Breast epithelium (tissue), 4 donors: ENCODE data around the gene SERPINE1. TPM values are rescaled to one million over a fixed set of nuclear protein-coding genes. Genes with fewer than 3 reads are reported as not detected.
A peak's percentile ranks its signal among the peaks of the same experiment; 100 is the strongest.
"Not testable (repeated sequence)": the region's sequence is repeated elsewhere in the genome, so short reads cannot be mapped to it uniquely, and the experiment has no call there.

Source experiments
- DNase-seq, 2 donors: peaks; one replicate each; pipeline ENCODE4 v3.0.0-alpha.2; 2019; ENCODE audit warnings: low spot score in 2 of 2
- H3K27ac ChIP-seq, 2 donors: fragments of 200-600 bp; sonication (generic) in 1 of 2; one replicate each; pipeline ENCODE4 v1.5.1; 2016 to 2019; ENCODE audit warnings: mild to moderate bottlenecking in 1 of 2
- H3K27me3 ChIP-seq, 2 donors: fragments of 200-600 bp; sonication (generic) in 1 of 2; one replicate each; pipeline versions ENCODE4 v1.5.1 to v1.6.0; 2017 to 2019; ENCODE audit warnings: control low read depth in 1 of 2, mild to moderate bottlenecking in 1 of 2
- H3K36me3 ChIP-seq: fragments of 200-600 bp; one replicate; pipeline ENCODE4 v1.5.1; 2019
- H3K4me1 ChIP-seq, 2 donors: fragments of 200-600 bp; sonication (generic); one replicate each; pipeline ENCODE4 v1.5.1; 2016 to 2019; ENCODE audit warnings: control low read depth in 1 of 2
- H3K4me3 ChIP-seq, 3 donors: fragments of 200-600 bp; sonication (generic); 1 replicate in 2 of 3; 2 replicates in 1 of 3; pipeline ENCODE4 v1.5.1; 2016 to 2019; ENCODE audit warnings: mild to moderate bottlenecking in 3 of 3, moderate library complexity in 2 of 3
- H3K9me3 ChIP-seq, 2 donors: fragments of 200-600 bp; sonication (generic) in 1 of 2; one replicate each; pipeline ENCODE4 v1.5.1; 2016 to 2019; ENCODE audit warnings: control low read depth in 1 of 2
- POLR2A ChIP-seq: fragments of 450-650 bp; IDR thresholded peaks from one replicate; pipeline ENCODE4 v1.6.1; 2016; ENCODE audit warnings: antibody characterized with exemption, mild to moderate bottlenecking, moderate library complexity
- POLR2AphosphoS5 ChIP-seq, 3 donors: sonication (generic); formaldehyde crosslinking; IDR thresholded peaks; one replicate each; pipeline ENCODE4 v1.6.1; 2017; ENCODE audit warnings: antibody characterized with exemption in 3 of 3
- intact Hi-C: fragments of 100-400 bp; cut with DNase I; formaldehyde crosslinking; loops from one replicate; pipeline ENCODE4 v1.15.1; 2023; ENCODE audit warnings: low total_unique reads
- total RNA-seq, 3 donors: library from RNA; depleted of rRNA; stranded (reverse); fragments of >200 nt; gene quantifications; one replicate each; pipeline ENCODE4 v1.1.0, GENCODE V29; 2016
- TF ChIP-seq, protein P1 (sequence below), 3 donors: fragments of 450-650 bp; IDR thresholded peaks; one replicate each; pipeline ENCODE4 v1.5.1; 2016 to 2017; ENCODE audit warnings: antibody characterized with exemption in 3 of 3, mild to moderate bottlenecking in 3 of 3, moderate library complexity in 3 of 3

The SERPINE1 gene
- total RNA-seq, 3 donors from 2014 or later, result 6.2 to 24.3 (median 7.4) TPM

DNA sequence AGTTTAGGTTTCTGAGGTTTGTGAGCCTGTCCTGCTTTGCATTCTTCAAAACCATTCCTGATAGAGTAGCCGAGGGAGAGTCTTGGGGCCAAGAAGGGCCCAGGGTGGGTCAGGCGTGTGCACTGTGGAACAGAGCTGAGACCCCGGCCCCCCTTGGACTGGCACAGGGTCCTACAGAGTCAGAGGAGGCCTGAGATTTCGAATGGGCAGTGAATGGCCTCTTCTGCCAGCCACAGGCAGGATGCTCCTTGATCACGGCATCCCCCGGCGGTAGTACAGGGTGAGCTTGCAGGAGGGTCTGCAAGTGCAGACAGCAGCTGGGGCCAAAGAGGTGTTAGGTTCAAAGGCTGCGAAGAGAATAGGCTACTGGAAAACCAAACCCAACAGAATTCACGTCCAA, 37.0 kb upstream of the SERPINE1 start:
- no peak for DNase-seq
- Histone ChIP-seq H3K9me3 (no peaks in the 10 kb centered on the region), H3K36me3 (no peaks in the 10 kb centered on the region), H3K27me3 (no peaks in the 10 kb centered on the region), H3K4me1 (peaks cover 0 to 7% of the 10 kb centered on the region in 2 donors), H3K27ac (no peak overlapping the region), H3K4me3 (no peak overlapping the region)
- intact Hi-C loops, result no loop called here
- TF ChIP-seq POLR2A, result no peak
- TF ChIP-seq, protein P1, sequence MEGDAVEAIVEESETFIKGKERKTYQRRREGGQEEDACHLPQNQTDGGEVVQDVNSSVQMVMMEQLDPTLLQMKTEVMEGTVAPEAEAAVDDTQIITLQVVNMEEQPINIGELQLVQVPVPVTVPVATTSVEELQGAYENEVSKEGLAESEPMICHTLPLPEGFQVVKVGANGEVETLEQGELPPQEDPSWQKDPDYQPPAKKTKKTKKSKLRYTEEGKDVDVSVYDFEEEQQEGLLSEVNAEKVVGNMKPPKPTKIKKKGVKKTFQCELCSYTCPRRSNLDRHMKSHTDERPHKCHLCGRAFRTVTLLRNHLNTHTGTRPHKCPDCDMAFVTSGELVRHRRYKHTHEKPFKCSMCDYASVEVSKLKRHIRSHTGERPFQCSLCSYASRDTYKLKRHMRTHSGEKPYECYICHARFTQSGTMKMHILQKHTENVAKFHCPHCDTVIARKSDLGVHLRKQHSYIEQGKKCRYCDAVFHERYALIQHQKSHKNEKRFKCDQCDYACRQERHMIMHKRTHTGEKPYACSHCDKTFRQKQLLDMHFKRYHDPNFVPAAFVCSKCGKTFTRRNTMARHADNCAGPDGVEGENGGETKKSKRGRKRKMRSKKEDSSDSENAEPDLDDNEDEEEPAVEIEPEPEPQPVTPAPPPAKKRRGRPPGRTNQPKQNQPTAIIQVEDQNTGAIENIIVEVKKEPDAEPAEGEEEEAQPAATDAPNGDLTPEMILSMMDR (IDR thresholded peaks at IDR 0.05), result no peak
- TF ChIP-seq POLR2AphosphoS5 (IDR thresholded peaks at IDR 0.05), result no peak

DNA sequence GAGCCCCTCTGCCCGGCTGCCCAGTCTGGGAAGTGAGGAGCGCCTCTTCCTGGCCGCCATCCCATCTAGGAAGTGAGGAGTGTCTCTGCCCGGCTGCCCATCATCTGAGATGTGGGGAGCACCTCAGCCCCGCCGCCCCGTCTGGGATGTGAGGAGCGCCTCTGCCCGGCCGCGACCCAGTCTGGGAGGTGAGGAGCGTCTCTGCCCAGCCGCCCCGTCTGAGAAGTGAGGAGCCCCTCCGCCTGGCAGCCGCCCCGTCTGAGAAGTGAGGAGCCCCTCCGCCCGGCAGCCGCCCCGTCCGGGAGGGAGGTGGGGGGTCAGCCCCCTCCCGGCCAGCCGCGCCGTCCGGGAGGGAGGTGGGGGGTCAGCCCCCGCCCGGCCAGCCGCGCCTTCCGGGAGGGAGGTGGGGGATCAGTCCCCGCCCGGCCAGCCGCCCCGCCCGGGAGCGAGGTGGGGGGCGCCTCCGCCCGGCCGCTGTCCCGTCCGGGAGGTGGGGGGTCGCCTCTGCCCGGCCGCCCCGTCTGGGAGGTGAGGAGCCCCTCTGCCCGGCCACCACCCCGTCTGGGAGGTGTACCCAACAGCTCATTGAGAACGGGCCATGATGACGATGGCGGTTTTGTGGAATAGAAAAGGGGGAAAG, 34.5 kb upstream of the SERPINE1 start:
- intact Hi-C loops, H3K36me3 ChIP-seq: not testable (repeated sequence)

DNA sequence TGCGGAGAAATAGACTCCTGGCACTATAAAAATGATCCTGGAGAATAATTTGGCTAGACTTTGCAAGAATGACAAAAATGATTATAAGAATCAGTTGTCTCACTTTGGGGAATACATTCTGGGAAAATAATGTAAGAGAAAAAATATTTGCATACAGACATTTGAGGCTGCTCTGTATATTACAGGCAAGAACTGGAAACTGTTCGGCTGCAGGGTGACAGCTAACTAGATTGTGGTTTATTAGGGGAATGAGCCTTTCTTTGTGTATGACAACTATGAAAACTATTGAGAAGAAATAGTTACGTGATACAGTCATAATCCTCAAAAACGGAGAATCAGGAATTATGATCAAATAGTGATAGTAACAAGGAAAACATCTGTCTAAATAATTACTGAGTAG, 33.0 kb upstream of the SERPINE1 start:
- no peak for DNase-seq
- H3K27me3 ChIP-seq, result no peaks in the 10 kb centered on the region
- intact Hi-C loops, result no loop called here
- H3K9me3 ChIP-seq, result no peaks in the 10 kb centered on the region
- H3K36me3 ChIP-seq, result no peaks in the 10 kb centered on the region
- no peaks in the 10 kb centered on the region for H3K4me1 ChIP-seq
- no peak overlapping the region for H3K27ac ChIP-seq
- TF ChIP-seq, protein P1 (IDR thresholded peaks at IDR 0.05), result no peak
- TF ChIP-seq POLR2AphosphoS5 (IDR thresholded peaks at IDR 0.05) (no peak), POLR2A (no peak)
- H3K4me3 ChIP-seq, result no peak overlapping the region

More for the DNA sequence above, 34.5 kb upstream of the SERPINE1 start:
- H3K27ac ChIP-seq, H3K4me3 ChIP-seq, H3K4me1 ChIP-seq, H3K9me3 ChIP-seq, H3K27me3 ChIP-seq, DNase-seq: not testable (repeated sequence)

DNA sequence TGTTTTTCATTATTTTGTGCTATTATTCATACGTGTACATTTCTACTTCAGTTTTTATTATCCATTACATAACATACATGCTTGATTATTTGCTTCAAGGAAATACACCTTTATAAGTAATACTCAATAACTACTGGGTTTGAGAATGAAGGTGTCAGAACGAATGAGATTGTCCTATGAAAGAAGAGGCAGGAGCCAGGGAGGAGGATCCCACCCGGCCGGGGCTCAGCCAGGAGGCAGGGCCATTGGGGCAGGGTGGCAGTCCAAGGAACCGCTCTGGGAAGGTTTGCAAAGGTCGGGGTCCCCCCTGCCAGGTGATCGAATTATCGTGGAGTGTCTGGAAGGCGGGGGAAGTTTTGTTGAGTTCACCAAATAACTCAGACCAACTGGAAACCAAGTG, 32.5 kb upstream of the SERPINE1 start:
- no peaks in the 10 kb centered on the region for H3K27me3 ChIP-seq
- intact Hi-C loops, result no loop called here
- H3K9me3 ChIP-seq, result no peaks in the 10 kb centered on the region
- H3K27ac ChIP-seq, result no peak overlapping the region
- H3K4me3 ChIP-seq, result no peak overlapping the region
- H3K36me3 ChIP-seq, result no peaks in the 10 kb centered on the region
- DNase-seq, result no peak
- TF ChIP-seq, protein P1 (IDR thresholded peaks at IDR 0.05), result no peak
- TF ChIP-seq POLR2A, result no peak
- TF ChIP-seq POLR2AphosphoS5 (IDR thresholded peaks at IDR 0.05), result no peak
- no peaks in the 10 kb centered on the region for H3K4me1 ChIP-seq

DNA sequence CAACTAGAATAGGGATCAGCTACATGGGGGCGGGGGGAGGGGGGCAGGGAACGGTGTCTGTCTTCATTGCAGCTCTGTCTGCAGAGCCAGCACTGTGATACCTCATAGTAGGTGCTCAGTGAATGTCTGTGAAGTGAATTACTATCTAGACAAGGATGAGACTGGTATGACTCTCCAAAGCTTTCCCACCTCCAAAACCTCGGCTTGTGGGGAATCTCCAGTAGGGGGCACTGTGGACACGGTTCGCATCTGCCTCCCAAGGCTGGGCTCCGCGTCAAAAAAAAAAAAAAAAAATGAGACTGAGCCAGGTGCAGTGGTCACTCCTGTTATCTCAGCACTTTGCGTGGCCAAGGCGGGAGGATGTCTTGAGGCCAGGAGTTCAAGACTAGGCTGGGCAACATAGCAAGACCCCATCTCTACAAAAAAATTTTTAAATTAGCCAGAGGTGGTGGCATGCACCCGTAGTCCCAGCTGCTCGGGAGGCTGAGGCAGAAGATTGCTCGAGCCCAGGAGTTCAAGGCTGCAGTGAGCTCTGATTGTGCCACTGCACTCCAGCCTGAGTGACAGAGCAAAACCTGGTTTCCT, 32.0 kb upstream of the SERPINE1 start:
- intact Hi-C loops, result no loop called here
- DNase-seq, result no peak
- Histone ChIP-seq H3K9me3 (no peaks in the 10 kb centered on the region), H3K4me1 (peaks cover 0 to 1% of the 10 kb centered on the region in 2 donors), H3K4me3 (no peak overlapping the region), H3K36me3 (no peaks in the 10 kb centered on the region), H3K27me3 (no peaks in the 10 kb centered on the region), H3K27ac (no peak overlapping the region)
- no peak for TF ChIP-seq POLR2A
- TF ChIP-seq POLR2AphosphoS5 (IDR thresholded peaks at IDR 0.05), result no peak
- TF ChIP-seq, protein P1 (IDR thresholded peaks at IDR 0.05), result peak in 1 of 3 donors; percentile 18
